Thoracic aorta (tissue), 2 donors: ENCODE measurements around the gene DGAT2L6. TPM values are rescaled to one million over a fixed set of nuclear protein-coding genes. Genes with fewer than 3 reads are reported as not detected.

Source experiments
- ATAC-seq: fragments of 150-250 bp; one replicate; pipeline ENCODE4 v1.8.0; 2017; ENCODE audit warnings: low read depth; ENCODE audit not compliant: insufficient number of reproducible peaks, low FRiP score
- DNase-seq: peaks from one replicate; pipeline ENCODE4 v3.0.0-alpha.2; 2020; ENCODE audit warnings: low spot score
- H3K27ac ChIP-seq, 2 donors: fragments of 200-600 bp; sonication (generic); 1 replicate in 1 of 2; 2 replicates in 1 of 2; pipeline ENCODE4 v1.5.1; 2016; ENCODE audit warnings: mild to moderate bottlenecking in 2 of 2, moderate library complexity in 2 of 2
- H3K27me3 ChIP-seq: fragments of 200-600 bp; sonication (generic); replicated peaks from 2 replicates; pipeline ENCODE4 v1.6.0; 2016; ENCODE audit warnings: mild to moderate bottlenecking; ENCODE audit not compliant: insufficient read depth
- H3K36me3 ChIP-seq: fragments of 200-600 bp; sonication (generic); one replicate; pipeline ENCODE4 v1.5.1; 2016
- H3K4me1 ChIP-seq, 2 donors: fragments of 200-600 bp; sonication (generic); 1 replicate in 1 of 2; 2 replicates in 1 of 2; pipeline versions ENCODE4 v1.5.1 to v1.6.0; 2016; ENCODE audit warnings: low read depth in 2 of 2, mild to moderate bottlenecking in 1 of 2; ENCODE audit not compliant: control insufficient read depth in 1 of 2
- H3K4me3 ChIP-seq: fragments of 200-600 bp; sonication (generic); 2 replicates; pipeline ENCODE4 v1.5.1; 2016; ENCODE audit warnings: mild to moderate bottlenecking
- H3K9me3 ChIP-seq: fragments of 200-600 bp; sonication (generic); 2 replicates; pipeline ENCODE4 v1.5.1; 2016
- total RNA-seq, 2 donors: library from RNA; depleted of rRNA; stranded (reverse); fragments of >200 nt; gene quantifications; one replicate each; pipeline versions ENCODE4 v1.1.0 to v1.2.3, GENCODE V29; 2016
- TF ChIP-seq, protein P1 (sequence below): fragments of 200-600 bp; sonication (generic); IDR thresholded peaks from one replicate; pipeline ENCODE4 v1.5.1; 2019; ENCODE audit warnings: antibody characterized with exemption

DGAT2L6 gene
- total RNA-seq, 2 donors from 2014 or later = not detected

DNA sequence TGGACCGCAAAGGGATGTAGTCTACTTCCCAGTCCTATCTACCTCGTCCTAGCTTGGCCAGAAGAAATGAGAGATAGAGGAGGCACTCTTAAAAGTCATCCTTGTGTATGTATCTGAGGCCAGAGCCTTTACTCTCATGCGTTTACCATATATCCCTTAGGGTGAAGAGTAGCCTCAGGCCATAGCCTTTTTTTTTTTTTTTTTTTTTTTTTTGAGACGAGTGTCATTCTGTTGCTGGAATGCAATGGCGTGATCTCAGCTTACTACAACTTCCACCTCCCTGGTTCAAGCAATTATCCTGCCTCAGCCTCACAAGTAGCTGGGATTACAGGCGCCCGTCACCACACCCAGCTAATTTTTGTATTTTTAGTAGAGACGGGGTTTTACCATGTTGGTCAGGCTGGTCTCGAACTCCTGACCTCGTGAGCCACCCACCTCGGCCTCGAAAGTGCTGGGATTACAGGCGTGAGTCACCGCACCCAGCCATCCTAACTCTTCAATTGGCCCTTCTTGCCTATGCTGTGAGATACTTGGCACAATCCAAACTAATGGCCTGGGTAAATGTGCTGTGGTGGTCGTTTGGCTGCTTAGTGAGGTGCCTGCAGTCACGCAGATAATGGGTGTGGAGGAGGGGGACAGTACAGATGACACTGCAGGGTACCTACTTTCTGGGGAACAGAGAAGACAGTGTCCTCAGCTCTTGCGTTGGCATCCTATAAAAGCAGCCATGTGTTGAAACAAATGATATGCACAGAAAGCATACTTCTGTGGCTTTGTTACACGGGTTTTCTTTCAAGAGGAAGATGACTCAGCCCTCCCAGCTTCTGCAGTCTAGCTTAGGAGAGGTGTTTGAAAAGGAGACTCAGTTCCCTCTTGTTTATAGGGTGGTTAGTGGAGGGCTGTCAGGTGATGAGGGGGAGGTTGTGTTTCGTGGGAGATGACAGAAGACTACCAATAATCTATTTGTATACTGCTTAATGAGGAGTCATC is 10.4 kb upstream of the DGAT2L6 start:
- Histone ChIP-seq H3K4me3 (no peak overlapping the region), H3K9me3 (no peaks in the 10 kb centered on the region), H3K27me3 (no peaks in the 10 kb centered on the region), H3K36me3 (no peaks in the 10 kb centered on the region), H3K4me1 (peaks cover 0 to 8% of the 10 kb centered on the region in 2 donors), H3K27ac (no peak overlapping the region)
- TF ChIP-seq, protein P1, sequence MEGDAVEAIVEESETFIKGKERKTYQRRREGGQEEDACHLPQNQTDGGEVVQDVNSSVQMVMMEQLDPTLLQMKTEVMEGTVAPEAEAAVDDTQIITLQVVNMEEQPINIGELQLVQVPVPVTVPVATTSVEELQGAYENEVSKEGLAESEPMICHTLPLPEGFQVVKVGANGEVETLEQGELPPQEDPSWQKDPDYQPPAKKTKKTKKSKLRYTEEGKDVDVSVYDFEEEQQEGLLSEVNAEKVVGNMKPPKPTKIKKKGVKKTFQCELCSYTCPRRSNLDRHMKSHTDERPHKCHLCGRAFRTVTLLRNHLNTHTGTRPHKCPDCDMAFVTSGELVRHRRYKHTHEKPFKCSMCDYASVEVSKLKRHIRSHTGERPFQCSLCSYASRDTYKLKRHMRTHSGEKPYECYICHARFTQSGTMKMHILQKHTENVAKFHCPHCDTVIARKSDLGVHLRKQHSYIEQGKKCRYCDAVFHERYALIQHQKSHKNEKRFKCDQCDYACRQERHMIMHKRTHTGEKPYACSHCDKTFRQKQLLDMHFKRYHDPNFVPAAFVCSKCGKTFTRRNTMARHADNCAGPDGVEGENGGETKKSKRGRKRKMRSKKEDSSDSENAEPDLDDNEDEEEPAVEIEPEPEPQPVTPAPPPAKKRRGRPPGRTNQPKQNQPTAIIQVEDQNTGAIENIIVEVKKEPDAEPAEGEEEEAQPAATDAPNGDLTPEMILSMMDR = no peak
- ATAC-seq (no peak), DNase-seq (no peak)

DNA sequence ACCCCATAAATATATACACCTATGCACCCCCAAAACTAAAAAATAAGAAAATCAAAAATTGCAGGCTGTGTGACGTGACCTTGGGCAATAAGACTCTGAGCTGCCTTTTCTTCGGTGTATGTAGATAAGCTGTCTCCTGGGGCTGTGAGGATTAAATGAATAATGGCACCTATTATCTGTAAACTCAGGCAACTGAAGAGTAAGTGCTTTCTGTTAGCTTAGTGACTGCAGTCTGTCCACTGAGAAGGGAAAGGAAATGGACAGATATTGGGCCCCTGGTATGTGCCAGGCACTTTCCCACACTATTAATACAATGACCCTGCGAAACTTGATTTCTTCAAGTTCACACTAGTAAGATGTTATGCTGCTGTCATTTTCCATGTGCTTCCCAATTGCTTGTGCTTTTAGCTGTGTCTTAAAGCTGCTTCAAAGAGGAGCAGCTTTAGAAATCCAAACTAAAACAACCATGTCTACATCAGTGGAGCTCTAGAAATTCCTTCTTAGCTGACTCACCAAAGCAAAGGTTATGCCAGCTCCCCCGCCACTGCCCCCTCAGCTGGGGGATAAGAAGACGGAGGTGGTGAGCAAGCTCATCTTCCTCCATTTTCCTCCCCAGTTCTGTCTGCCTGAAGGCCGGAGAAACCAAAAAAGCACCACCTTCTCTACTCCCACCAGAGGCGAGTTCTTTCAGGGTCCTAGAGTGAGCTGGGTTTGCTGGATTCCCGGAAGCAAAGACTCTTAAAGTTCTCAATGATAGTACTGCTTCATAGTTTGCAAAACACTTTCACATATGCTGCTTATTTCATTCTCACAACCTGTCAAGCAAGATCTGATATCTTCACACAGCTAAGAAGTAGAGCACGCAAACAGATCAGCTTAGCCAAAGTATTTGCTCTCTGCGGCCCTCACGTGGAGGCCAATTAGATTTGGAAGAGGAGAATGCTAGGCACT is 8.8 kb upstream of the DGAT2L6 start:
- H3K27me3 ChIP-seq = no peaks in the 10 kb centered on the region
- peaks cover 0 to 8% of the 10 kb centered on the region in 2 donors for H3K4me1 ChIP-seq
- peak overlapping the region in 1 of 2 donors; percentile 52 for H3K27ac ChIP-seq
- H3K36me3 ChIP-seq = no peaks in the 10 kb centered on the region
- peak overlapping the region; percentile 47 for H3K4me3 ChIP-seq
- TF ChIP-seq, protein P1 = no peak
- H3K9me3 ChIP-seq = no peaks in the 10 kb centered on the region
- DNase-seq (no peak), ATAC-seq (no peak)

DNA sequence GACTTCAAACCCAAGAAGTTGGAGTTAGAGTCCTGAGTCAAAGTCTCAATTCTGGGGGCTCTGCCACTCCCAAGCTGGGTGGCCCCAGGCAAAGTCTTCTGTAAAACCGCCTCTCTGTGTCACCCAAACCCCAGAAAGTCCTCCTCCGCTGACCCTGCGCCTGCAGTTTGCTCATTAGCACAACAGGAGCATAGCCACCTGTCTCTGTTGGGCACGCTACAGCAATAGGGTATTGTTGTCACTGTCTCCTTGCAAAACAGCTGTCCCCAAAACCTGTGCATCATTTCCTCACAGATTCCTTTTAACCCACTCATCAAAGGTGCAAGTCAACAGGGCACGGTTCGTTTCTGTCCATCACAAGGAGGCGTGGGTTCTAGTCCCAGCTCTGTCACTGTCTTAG is 8.0 kb upstream of the DGAT2L6 start:
- no peak overlapping the region for H3K4me3 ChIP-seq
- no peak for DNase-seq
- TF ChIP-seq, protein P1 = no peak
- ATAC-seq = no peak
- H3K4me1 ChIP-seq = peaks cover 0 to 8% of the 10 kb centered on the region in 2 donors
- H3K9me3 ChIP-seq = no peaks in the 10 kb centered on the region
- H3K27me3 ChIP-seq = no peaks in the 10 kb centered on the region
- H3K36me3 ChIP-seq = no peaks in the 10 kb centered on the region
- H3K27ac ChIP-seq = peak overlapping the region in 1 of 2 donors; percentile 52

DNA sequence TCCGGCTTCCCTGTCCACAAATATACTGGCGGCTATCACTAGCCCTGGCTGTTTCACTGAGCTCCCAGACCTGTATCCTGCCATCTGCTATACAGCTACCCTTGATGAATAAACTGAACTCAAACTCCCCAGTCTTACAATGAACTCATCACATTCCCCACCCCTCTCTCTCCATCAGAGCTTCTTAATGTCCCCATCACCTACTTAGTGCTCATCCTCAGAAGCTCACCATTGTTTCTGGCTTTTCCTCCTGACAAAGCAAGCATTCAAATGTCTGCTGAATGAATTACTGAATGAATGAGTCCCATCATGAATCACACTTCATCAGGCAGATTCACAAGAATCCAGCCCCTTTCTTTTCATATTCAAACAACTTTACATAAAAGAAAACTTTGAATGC is 5.7 kb upstream of the DGAT2L6 start:
- peaks cover 0 to 8% of the 10 kb centered on the region in 2 donors for H3K4me1 ChIP-seq
- H3K36me3 ChIP-seq = no peaks in the 10 kb centered on the region
- no peak for ATAC-seq
- H3K4me3 ChIP-seq = no peak overlapping the region
- DNase-seq = no peak
- TF ChIP-seq, protein P1 = no peak
- no peaks in the 10 kb centered on the region for H3K27me3 ChIP-seq
- H3K27ac ChIP-seq = no peak overlapping the region
- no peaks in the 10 kb centered on the region for H3K9me3 ChIP-seq

DNA sequence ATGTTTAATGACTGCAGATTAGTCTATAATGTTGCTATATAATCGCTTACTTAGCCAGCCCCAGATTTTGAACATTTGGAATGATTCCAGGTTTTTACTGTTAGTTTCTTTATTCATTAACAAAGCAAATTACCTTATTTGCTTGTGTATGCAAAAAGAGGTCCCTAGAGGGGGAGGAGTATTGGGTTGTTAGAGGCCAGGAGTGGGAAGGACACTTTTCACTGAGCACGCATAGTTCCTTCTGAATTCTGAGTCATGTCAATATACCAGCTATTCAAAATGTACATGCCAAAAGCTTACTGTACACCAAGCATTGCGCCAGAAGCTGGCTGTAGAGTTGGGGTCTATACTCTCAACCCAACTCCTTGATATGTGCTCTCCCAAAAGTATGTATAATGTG is 5.1 kb upstream of the DGAT2L6 start:
- no peak for DNase-seq
- TF ChIP-seq, protein P1 = no peak
- Histone ChIP-seq H3K27me3 (no peaks in the 10 kb centered on the region), H3K4me3 (no peak overlapping the region), H3K4me1 (peaks cover 0 to 8% of the 10 kb centered on the region in 2 donors), H3K36me3 (no peaks in the 10 kb centered on the region), H3K27ac (no peak overlapping the region), H3K9me3 (no peaks in the 10 kb centered on the region)
- ATAC-seq = no peak
